GM18507 (cell line): ENCODE data around the gene PIANP.
"Not testable (repeated sequence)": the region's sequence is repeated elsewhere in the genome, so short reads cannot be mapped to it uniquely, and the experiment has no call there.

Experiments used
- DNase-seq: peaks from one replicate; pipeline ENCODE4 v3.0.0; 2011; ENCODE audit warnings: low read depth; ENCODE audit not compliant: insufficient read length; ENCODE audit errors: extremely low spot score
- FAIRE-seq: peaks from 2 replicates; lab custom pipeline; 2011; peaks lifted over from hg19 to GRCh38; lab: Jason Lieb, UNC

The PIANP gene

GRCh38 chr12:6708960-6709394 lies 8.4 kb upstream of the PIANP start:
- FAIRE-seq (no peak), DNase-seq (no peak)

DNA sequence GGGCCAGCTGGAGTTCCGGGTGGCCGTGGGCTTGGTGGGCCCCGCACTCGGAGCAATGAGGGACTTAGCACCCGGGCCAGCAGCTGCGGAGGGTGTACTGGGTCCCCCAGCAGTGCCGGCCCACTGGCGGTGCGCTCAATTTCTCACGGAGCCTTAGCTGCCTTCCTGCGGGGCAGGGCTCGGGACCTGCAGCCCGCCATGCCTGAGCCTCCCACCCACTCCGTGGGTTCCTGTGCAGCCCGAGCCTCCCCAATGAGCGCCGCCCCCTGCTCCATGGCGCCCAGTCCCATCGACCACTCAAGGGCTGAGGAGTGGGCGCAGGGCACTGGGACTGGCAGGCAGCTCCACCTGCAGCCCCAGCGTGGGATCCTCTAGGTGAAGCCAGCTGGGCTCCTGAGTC lies 7.7 kb upstream of the PIANP start:
- FAIRE-seq, DNase-seq: not testable (repeated sequence)

DNA sequence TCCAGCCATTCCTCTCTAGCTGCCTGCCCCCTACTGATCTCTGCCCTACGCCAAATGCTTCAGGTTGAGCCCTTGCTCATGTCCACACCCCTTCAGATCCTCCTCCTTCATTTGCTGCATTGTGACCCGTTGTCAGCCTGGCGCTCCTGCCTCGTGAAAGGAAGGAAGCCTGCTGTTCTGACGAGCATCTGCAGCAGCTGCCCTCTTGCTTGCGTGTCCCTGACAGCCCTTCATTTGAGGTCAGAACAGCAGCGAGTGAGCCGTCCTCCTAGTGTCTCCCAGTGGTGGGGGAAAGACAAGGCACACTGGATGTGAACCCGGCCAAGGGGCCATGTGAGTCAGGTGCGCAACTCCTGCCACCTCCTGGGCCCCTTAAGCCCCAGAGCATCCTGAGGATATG lies 3.0 kb upstream of the PIANP start:
- no peak for DNase-seq
- FAIRE-seq: no peak

GRCh38 chr12:6701078-6701768 lies 608 bp upstream of the PIANP start:
- DNase-seq (no peak), FAIRE-seq (no peak)

DNA sequence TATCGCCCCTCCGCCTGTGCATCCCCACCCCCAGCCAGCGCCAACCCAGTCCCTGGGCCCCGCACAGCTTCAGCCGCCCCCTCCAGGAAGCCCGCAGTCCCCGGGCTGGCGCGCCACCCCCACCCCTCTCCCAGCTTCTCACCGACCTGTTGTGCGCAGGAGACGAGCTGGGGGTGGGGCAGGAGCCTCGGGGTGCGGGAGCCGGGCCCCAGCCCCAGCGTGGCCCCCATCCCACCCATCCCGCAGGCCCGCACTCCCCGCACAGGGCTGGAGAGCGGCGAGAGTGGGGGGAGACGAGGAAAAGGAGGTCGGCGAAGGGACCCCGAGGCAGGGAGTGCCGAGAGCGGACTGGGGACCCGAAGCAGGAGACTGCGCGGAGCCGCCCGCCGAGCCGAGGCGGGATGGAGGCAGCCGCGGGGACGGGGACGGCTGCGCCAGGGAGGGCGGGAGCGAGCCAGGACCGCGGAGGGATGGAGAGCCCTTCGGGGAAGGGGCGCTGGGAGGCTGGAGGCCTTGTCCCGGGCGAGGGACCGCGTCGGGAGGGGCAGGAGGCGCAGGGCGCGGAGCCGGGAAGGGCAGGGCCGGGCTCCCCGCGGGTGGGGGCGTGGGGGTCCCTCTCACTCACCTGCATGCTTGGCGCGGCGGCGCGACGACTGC lies 498 bp downstream of the PIANP start:
- FAIRE-seq (no peak), DNase-seq (no peak)

- FAIRE-seq (no peak), DNase-seq (no peak)
Measured at GRCh38 chr12:6699259-6699988, 1.2 kb downstream of the PIANP start.

DNA sequence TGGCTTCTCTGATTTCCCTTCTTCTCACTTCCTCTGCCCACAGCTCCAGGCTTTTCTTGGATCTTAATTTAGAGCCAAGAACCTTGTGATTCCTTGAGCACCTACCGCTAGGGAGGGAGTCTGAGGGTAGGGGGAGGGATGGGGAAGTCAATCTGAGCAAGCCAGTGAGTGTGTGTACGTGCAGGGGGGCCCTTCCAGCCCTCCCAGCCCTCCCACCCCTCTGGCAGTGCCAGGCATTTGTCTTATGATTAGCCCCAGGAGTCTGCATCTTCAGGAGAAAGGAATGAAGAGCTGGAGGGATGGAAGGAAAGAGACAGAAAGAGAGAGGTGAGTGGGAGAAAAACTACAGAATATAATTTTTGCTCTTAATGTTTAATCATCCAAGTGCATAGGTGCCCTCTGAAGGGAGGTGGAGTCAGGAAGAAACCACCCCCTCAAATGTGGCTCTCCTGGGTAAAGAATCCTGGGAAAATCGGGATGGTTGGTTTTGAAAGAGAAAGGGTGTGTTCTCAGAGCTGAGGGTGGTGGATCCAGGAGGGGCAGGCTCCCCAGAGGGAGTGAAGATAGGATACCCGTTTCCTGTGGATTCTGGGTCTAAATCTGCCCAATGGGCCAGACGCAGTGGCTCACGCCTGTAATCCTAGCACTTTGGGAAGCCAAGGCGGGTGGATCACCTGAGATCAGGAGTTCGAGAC lies 2.1 kb downstream of the PIANP start:
- DNase-seq (no peak), FAIRE-seq (no peak)

DNA sequence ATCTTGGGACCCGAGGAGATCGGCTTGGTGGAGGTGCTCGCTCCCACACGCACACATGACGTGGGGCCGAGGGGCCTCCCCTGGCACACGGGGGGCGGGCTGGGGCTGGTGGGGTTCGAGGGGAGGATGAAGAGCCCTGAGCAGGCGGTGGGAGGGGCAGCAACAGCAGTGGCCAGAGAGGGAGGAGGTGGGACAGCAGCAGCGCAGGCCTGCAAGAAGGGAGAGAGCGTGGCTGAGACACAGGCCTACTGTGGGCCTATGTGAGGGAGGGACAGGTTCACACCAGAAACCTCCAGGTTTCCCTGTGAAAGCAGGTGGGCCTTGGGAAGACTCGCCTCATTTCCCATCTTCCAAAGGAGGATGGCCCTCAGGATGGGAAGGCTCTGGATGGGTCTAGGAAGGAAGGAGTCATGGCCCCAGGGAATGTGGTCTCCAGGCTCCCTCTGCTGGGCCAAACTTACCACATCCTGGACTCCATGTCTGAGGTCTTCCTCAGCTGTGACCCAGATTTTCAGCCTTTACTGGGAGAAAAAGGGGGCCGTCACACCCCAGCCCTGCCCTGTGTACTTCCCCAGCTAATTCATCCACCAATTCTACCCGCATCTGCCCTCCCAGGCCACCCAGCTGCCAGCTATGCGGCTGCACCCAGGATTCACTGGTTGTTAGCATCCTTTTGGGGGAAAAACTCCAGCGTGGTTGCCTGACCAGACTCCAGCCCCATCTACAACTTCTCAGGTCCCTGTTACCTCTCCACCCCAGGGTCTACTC lies 2.8 kb downstream of the PIANP start:
- DNase-seq (no peak), FAIRE-seq (peak; percentile 73)

- DNase-seq (no peak), FAIRE-seq (peak; percentile 72)
Measured at GRCh38 chr12:6696690-6697583, 3.7 kb downstream of the PIANP start.

- FAIRE-seq (no peak), DNase-seq (no peak)
Measured at GRCh38 chr12:6695313-6696045, 5.1 kb downstream of the PIANP start.

DNA sequence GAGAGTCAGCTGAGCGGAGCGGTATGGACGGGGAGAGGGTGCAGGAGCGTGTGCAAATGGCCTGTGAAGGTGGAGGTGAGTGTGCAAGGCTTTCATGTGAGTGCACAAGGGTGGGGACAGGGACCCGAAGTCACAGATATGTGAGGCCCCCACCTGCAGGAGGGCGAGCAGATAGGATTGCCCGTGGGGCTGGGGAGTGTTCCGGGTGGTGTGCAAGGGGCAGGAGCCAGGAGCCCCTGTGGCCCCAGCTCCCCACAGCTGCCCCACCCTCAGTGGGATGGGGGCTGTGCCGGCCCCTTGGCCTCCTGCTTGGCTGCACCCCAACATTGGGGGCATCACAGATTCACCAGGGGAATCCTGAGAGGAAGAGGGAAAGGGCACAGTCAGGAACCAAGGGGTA lies 5.9 kb downstream of the PIANP start:
- FAIRE-seq: no peak

DNA sequence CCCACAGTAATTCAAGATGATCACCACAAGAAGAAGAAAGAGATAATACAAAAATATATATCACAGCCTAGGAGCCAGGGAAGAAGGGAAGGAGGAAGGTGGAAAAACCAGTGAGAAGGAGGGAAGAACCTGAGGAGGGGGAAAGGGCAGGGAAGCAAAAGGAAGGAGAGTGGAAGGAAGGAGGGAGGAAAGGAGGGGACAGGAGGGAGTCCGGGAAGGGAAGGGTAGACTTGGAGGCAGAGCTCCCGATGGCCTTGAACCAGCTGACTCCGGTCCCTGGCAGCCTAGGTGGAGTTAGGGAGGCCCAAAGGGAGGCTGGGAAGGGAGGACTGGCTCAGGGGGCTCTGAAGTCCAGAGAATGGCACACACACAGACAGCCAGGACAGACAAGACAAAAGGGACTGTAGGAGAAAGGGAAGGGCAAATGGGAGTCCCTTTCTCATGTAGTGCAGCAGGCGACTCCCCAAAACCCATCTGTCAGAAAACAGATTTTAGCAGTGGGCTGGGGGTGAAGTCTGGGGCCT lies 6.7 kb downstream of the PIANP start:
- DNase-seq (no peak), FAIRE-seq (no peak)

More for the DNA sequence above, 5.9 kb downstream of the PIANP start:
- DNase-seq: no peak

GRCh38 chr12:6692888-6693287 lies 7.7 kb downstream of the PIANP start:
- FAIRE-seq: no peak
- DNase-seq: no peak

- DNase-seq (no peak), FAIRE-seq (no peak)
Measured at GRCh38 chr12:6691473-6691872, 9.1 kb downstream of the PIANP start.

DNA sequence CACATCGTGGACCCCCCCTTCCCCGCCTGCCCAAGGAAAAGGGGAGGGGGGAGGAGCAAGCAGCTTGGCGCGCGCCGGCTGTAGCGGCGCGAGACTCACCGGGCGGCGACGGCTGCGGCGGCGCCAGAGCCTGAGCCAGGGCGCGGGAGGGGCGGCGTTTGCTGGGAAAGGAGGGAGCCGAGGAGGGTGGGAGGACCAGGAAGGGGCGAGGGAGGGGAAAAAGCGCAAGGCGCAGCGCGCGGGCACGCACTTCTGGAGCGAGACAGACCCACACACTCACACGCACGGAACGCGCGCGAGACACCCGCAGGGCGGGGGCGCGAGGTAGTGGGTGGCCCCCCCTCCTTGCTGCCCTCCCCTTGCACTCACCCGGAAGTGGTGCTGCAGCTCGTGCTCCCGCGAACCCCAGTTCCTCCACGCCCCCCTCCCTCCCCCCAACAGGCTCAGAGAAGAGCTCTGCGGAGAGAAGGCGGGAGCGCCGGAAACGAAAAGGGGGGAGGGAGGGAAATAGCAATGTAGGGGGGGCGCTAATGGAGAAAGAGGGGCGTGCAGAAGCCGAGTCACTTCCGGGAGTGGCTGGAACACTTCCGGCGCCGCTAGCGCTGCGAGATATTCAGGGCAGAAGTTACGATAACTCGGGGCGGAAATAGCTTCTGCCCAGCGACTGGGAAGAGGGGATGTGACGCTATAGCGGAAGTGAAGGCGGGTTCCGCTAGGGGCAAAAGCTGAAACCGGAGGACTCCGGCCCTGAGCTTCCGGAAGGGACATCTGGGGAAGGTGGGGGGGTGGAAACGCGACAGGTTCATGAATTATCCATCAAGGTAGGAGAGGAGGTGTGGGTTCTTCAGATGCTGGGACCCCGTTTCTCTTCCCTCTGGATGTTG lies 11.4 kb downstream of the PIANP start, which contains the start of gene ZNF384:
Gene ZNF384, minus strand, starts transcription at position 377 of the 884 bp plus-strand sequence. CDS start 9,855 bp downstream, outside the sequence.
- FAIRE-seq (peak; percentile 100), DNase-seq (peak; percentile 93)

- peak; percentile 68 for DNase-seq
- no peak for FAIRE-seq
Measured at GRCh38 chr12:6688543-6688998, 12.0 kb downstream of the PIANP start.
